Fibroblast of villous mesenchyme (primary cell): ENCODE measurements around the gene MVP. TPM values are rescaled to one million over a fixed set of nuclear protein-coding genes. Genes with fewer than 3 reads are reported as not detected.
A peak's percentile ranks its signal among the peaks of the same experiment; 100 is the strongest.
"Not testable (repeated sequence)": the region's sequence is repeated elsewhere in the genome, so short reads cannot be mapped to it uniquely, and the experiment has no call there.

ENCODE experiments used
- DNase-seq: peaks from one replicate; pipeline ENCODE4 v3.0.0-alpha.2; 2010; ENCODE audit warnings: low read depth
- H3K4me3 ChIP-seq: 2 replicates; pipeline ENCODE4 v1.5.1; 2011; ENCODE audit warnings: low read depth, mild to moderate bottlenecking, low read length
- CTCF ChIP-seq: IDR thresholded peaks from 2 replicates; pipeline ENCODE4 v1.5.1; 2012; ENCODE audit warnings: low read depth, mild to moderate bottlenecking, low read length; ENCODE audit not compliant: insufficient read depth
- total RNA-seq: library from RNA; depleted of rRNA; stranded (reverse); fragments of >200 nt; gene quantifications from 2 replicates; pipeline ENCODE4 v1.2.3, GENCODE V29; 2012

Gene MVP
- total RNA-seq, 1 donor, result 211 TPM

- no peak for TF ChIP-seq CTCF
- H3K4me3 ChIP-seq, result peak overlapping the region; percentile 76
- DNase-seq, result no peak
These were observed 28.1 kb upstream of the MVP start for GRCh38 chr16:29791845-29792807.

GRCh38 chr16:29793153-29793552 lies 27.1 kb upstream of the MVP start:
- not testable (repeated sequence) for DNase-seq, H3K4me3 ChIP-seq

- no peak overlapping the region for H3K4me3 ChIP-seq
- no peak for DNase-seq
- no peak for TF ChIP-seq CTCF
These were observed 26.0 kb upstream of the MVP start for GRCh38 chr16:29794231-29794710.

GRCh38 chr16:29802416-29802935 lies 17.8 kb upstream of the MVP start:
- DNase-seq, result no peak
- TF ChIP-seq CTCF, result no peak
- no peak overlapping the region for H3K4me3 ChIP-seq

GRCh38 chr16:29804020-29804419 lies 16.2 kb upstream of the MVP start:
- DNase-seq, result no peak
- H3K4me3 ChIP-seq, result no peak overlapping the region
- TF ChIP-seq CTCF, result no peak

- no peak for DNase-seq
- H3K4me3 ChIP-seq, result peak overlapping the region; percentile 78
- TF ChIP-seq CTCF, result no peak
These were observed 15.6 kb upstream of the MVP start for GRCh38 chr16:29804455-29805231.
